GM12878 (cell line): ENCODE data around the gene BNIPL. TPM values are rescaled to one million over a fixed set of nuclear protein-coding genes. Genes with fewer than 3 reads are reported as not detected.
A peak's percentile ranks its signal among the peaks of the same experiment; 100 is the strongest.

ENCODE experiments used
- ATAC-seq: fragments of 200-7000 bp; cut with Tn5 transposase; 3 replicates; pipeline ENCODE4 v1.9.1; 2020; ENCODE audit warnings: mild to moderate bottlenecking, moderate library complexity
- BruUV-seq: library from RNA; stranded (reverse); fragments of 400-500 nt; replicated peaks from 2 replicates; lab custom pipeline; 2021; lab: Mats Ljungman, UMichigan
- CTCF ChIA-PET: fragments of 300-600 bp; sonication (Branson Sonifier 250); formaldehyde crosslinking; extraction: SDS; loops from one replicate; lab custom pipeline; 2021; ENCODE audit warnings: inconsistent platforms; lab: Yijun Ruan, JAX
- POLR2A ChIA-PET: fragments of 350-600 bp; formaldehyde crosslinking; extraction: SDS; loops from one replicate; lab custom pipeline; 2021; ENCODE audit warnings: inconsistent platforms; lab: Charles Lee
- RAD21 ChIA-PET: fragments of 300-600 bp; sonication (Branson Sonifier 250); formaldehyde crosslinking; loops from one replicate; lab custom pipeline; 2023; ENCODE audit warnings: antibody characterized with exemption; ENCODE audit not compliant: unreplicated experiment; lab: Charles Lee
- SMC1A ChIA-PET: fragments of 300-600 bp; sonication (Branson Sonifier 250); formaldehyde crosslinking; loops from one replicate; lab custom pipeline; 2023; ENCODE audit not compliant: unreplicated experiment, uncharacterized antibody; lab: Charles Lee
- DNase-seq: peaks from one replicate; pipeline ENCODE4 v3.0.0-alpha.2; 2011; ENCODE audit warnings: low read depth, low spot score
- FAIRE-seq: peaks from 3 replicates; lab custom pipeline; 2011; peaks lifted over from hg19 to GRCh38; lab: Jason Lieb, UNC
- H2AFZ ChIP-seq: 2 replicates; pipeline ENCODE4 v1.6.0; 2011; ENCODE audit warnings: low read depth, low read length, control low read depth; ENCODE audit not compliant: control insufficient read depth
- H3K27ac ChIP-seq: 2 replicates; pipeline ENCODE4 v1.5.1; 2011; ENCODE audit warnings: control low read depth; ENCODE audit not compliant: control insufficient read depth, insufficient read depth
- H3K27me3 ChIP-seq, 2 experiments: replicated peaks in 1 of 2; 2 replicates each; pipeline versions ENCODE4 v1.6.0 to v1.6.1; 2011; ENCODE audit warnings: low read length in 1 of 2; ENCODE audit not compliant: control insufficient read depth in 2 of 2, insufficient read depth in 2 of 2
- H3K36me3 ChIP-seq, 2 experiments: 2 replicates each; pipeline ENCODE4 v1.5.1; 2011; ENCODE audit warnings: low read length in 1 of 2; ENCODE audit not compliant: control insufficient read depth in 2 of 2, insufficient read depth in 2 of 2
- H3K4me1 ChIP-seq: 2 replicates; pipeline ENCODE4 v1.6.1; 2011; ENCODE audit warnings: mild to moderate bottlenecking, low read length, moderate library complexity, mixed read lengths; ENCODE audit not compliant: control insufficient read depth, insufficient read depth
- H3K4me2 ChIP-seq: 2 replicates; pipeline ENCODE4 v1.6.0; 2011; ENCODE audit warnings: control low read depth; ENCODE audit not compliant: control insufficient read depth, insufficient read depth
- H3K4me3 ChIP-seq: fragments of 200-600 bp; sonication (generic); 2 replicates; pipeline ENCODE4 v1.5.1; 2016
- H3K79me2 ChIP-seq: 2 replicates; pipeline ENCODE4 v1.6.0; 2011; ENCODE audit warnings: low read length; ENCODE audit not compliant: control insufficient read depth, insufficient read depth
- H3K9ac ChIP-seq: 2 replicates; pipeline ENCODE4 v1.8.0; 2011; ENCODE audit warnings: low read length, control low read depth, mixed read lengths; ENCODE audit not compliant: control insufficient read depth, insufficient read depth
- H3K9me3 ChIP-seq: replicated peaks from 3 replicates; pipeline ENCODE4 v1.5.1; 2011; ENCODE audit warnings: mild to moderate bottlenecking, low read length; ENCODE audit not compliant: control insufficient read depth, insufficient read depth
- H4K20me1 ChIP-seq: 2 replicates; pipeline ENCODE4 v1.6.0; 2011; ENCODE audit not compliant: control insufficient read depth, insufficient read depth
- CEBPB ChIP-seq, 2 experiments: fragments of 150-350 bp in 1 of 2; IDR thresholded peaks; 2 replicates each; pipeline ENCODE4 v1.6.1; 2012 to 2014; ENCODE audit warnings: low read depth in 2 of 2, low read length in 2 of 2, borderline replicate concordance in 1 of 2, inconsistent platforms in 1 of 2
- CREM ChIP-seq: IDR thresholded peaks from 2 replicates; pipeline ENCODE4 v1.6.1; 2014; ENCODE audit warnings: antibody characterized with exemption, low read depth
- POLR2A ChIP-seq: IDR thresholded peaks from 2 replicates; pipeline ENCODE4 v1.6.1; 2011; ENCODE audit warnings: low read depth, mild to moderate bottlenecking, low read length
- POLR2AphosphoS2 ChIP-seq: IDR thresholded peaks from 2 replicates; pipeline ENCODE4 v1.6.1; 2011; ENCODE audit warnings: low read depth, mild to moderate bottlenecking, low read length, improper control_type of control experiment, moderate library complexity
- POLR2AphosphoS5 ChIP-seq: IDR thresholded peaks from 2 replicates; pipeline ENCODE4 v1.6.1; 2011; ENCODE audit warnings: mild to moderate bottlenecking, low read length, inconsistent platforms
- SKIL ChIP-seq: fragments of 450-650 bp; IDR thresholded peaks from 2 replicates; pipeline ENCODE4 v1.6.1; 2017; ENCODE audit warnings: mild to moderate bottlenecking, low read depth, inconsistent platforms; ENCODE audit not compliant: poor library complexity, severe bottlenecking
- WGBS: methylation state at CpG from one replicate; pipeline ENCODE4 v1.1.6; 2016; ENCODE audit warnings: low lambda C conversion rate; ENCODE audit not compliant: insufficient replicate concordance, insufficient coverage; ENCODE audit errors: missing lambda C conversion rate; 5-methylcytosine and 5-hydroxymethylcytosine counted together
- in situ Hi-C: fragments of 300-500 bp; cut with MboI; formaldehyde crosslinking; loops from 9 replicates; pipeline ENCODE4 v1.14.3; 2018; ENCODE audit warnings: mixed read lengths
- intact Hi-C: fragments of 100-400 bp; cut with micrococcal nuclease; formaldehyde crosslinking; loops from one replicate; pipeline ENCODE4 v1.14.2; 2022; ENCODE audit not compliant: unreplicated experiment
- polyA plus RNA-seq, 11 experiments: library from polyadenylated mRNA; depleted of rRNA in 4 of 11; unstranded in 6 of 11; stranded (reverse) in 5 of 11; fragments of >200 nt; fragmentation: Nextera tagmentation in 4 of 11; fragmentation: Illumina TruSeq in 1 of 11; extraction: Ambion mirVana in 4 of 11; extraction: Trizol in 1 of 11; gene quantifications; 1 replicate in 1 of 11; 2 replicates in 10 of 11; pipeline versions ENCODE4 v1.2.1 to v1.2.3, GENCODE V29; 2011 to 2016; ENCODE audit warnings: inconsistent platforms in 2 of 11, missing spikeins in 2 of 11, low read depth in 1 of 11
- total RNA-seq, 4 experiments: library from RNA; depleted of rRNA in 3 of 4; stranded (reverse); fragments of >200 nt in 3 of 4; fragmentation: Illumina TruSeq in 1 of 4; extraction: Trizol in 1 of 4; gene quantifications; 2 replicates each; pipeline versions ENCODE4 v1.2.1 to v1.2.3, GENCODE V29; 2013 to 2021
- TF ChIP-seq, protein P1 (sequence below): IDR thresholded peaks from 2 replicates; pipeline ENCODE4 v1.6.1; 2012; ENCODE audit warnings: low read length, inconsistent platforms

BNIPL gene
- total and polyA plus RNA-seq, 10 of the 15 experiments (the other 5 are each of a cell fraction or from before 2014, with no cell fraction given): 0.05 to 1.1 (median 0.17) TPM

DNA sequence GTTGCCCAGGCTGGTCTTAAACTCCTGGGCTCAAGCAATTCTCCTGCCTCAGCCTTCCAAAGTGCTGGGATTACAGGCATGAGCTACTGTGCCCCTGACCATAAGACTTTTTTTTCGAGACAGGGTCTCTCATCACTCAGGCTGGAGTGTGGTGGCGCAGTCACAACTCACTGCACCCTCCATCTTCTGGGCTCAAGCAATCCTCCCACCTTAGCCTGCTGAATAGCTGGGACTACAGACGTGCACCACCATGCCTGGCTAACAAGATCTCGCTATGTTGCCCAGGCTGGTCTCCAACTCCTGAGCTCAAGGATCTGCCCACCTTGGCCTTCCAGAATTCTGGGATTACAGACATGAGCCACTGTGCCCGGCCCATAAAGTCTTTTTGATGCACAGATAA is 13.1 kb downstream of the BNIPL start:
- 94% methylated on average over 5 of the region's 5 CpGs for whole genome bisulfite sequencing
- Histone ChIP-seq H2AFZ (no peak overlapping the region), H3K79me2 (no peaks in the 10 kb centered on the region), H3K27me3 (no peaks in the 10 kb centered on the region), H3K4me1 (peaks cover 8% of the 10 kb centered on the region; the same call in 1 of the 2 replicates), H3K36me3 (peaks cover 6 to 25% of the 10 kb centered on the region in 2 experiments), H3K4me3 (no peak overlapping the region), H3K27ac (no peak overlapping the region), H3K4me2 (no peak overlapping the region), H3K9me3 (no peaks in the 10 kb centered on the region), H3K9ac (no peak overlapping the region), H4K20me1 (no peaks in the 10 kb centered on the region; the same call in 1 of the 2 replicates)
- intact Hi-C loops (no loop called here), in situ Hi-C loops (no loop called here)
- ChIA-PET CTCF (interaction anchor here (1.0 to 9.5 kb wide), 4 partner anchors 10 to 53 kb away, joined by 3 to 76 read pairs (median 4); partner anchors contain the start of genes CDC42SE1, MINDY1 and MLLT11), SMC1A (interaction anchor here (1.1 to 2.0 kb wide), 2 partner anchors 25 to 50 kb away, joined by 3 to 6 read pairs; no protein-coding TSS in a partner anchor), RAD21 (no interaction called here), POLR2A (interaction anchor here (0.7 to 5.6 kb wide), 3 partner anchors 9 to 16 kb away, joined by 3 to 65 read pairs (median 4); partner anchors contain the start of genes CDC42SE1 and MLLT11)
- ATAC-seq: no peak
- DNase-seq: no peak
- BruUV-seq: no TSS peak
- FAIRE-seq: no peak
- peak; percentile 67 for TF ChIP-seq POLR2A
- TF ChIP-seq CREM: no peak
- TF ChIP-seq POLR2AphosphoS2: 0 out of 2 replicates have a peak, but pooled peaks have one; percentile 26

DNA sequence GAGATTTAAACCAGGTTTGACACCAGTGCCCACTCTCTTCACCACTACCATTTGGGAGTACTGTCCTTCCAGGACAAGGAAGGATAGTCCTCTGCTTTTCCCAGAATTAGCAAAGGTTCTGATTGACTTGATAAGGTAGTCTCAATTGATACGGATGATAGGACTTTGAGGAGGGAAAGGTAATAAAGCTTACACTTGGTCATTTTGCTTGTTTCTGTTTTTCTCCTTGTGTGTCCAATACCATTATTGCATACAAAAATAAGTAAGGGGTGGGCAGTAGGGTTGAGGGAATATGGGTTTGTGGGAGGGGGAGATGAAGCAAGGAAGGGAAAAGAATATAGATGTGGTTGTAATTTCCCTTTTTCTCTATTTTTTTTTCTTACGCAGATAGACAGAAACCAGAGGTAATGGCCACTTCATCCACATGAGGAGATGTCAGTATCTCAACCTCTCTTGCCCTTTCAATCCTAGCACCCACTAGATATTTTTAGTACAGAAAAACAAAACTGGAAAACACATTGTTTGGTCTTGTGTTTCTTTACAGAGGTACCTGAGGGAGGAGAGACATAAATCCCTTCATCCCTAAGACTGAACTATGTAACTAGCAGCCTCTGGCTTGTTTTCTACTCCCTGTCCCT is 13.8 kb downstream of the BNIPL start:
- Histone ChIP-seq H4K20me1 (no peaks in the 10 kb centered on the region; the same call in 1 of the 2 replicates), H3K36me3 (peaks cover 12 to 31% of the 10 kb centered on the region in 2 experiments), H3K9me3 (no peaks in the 10 kb centered on the region), H3K4me3 (no peak overlapping the region), H3K27ac (no peak overlapping the region), H3K4me1 (peaks cover 9% of the 10 kb centered on the region; the same call in 1 of the 2 replicates), H3K4me2 (no peak overlapping the region), H3K9ac (no peak overlapping the region), H3K27me3 (no peaks in the 10 kb centered on the region), H2AFZ (no peak overlapping the region), H3K79me2 (peaks cover 3% of the 10 kb centered on the region)
- RAD21 ChIA-PET: no interaction called here
- CTCF ChIA-PET: interaction anchor here (1.0 to 9.5 kb wide), 5 partner anchors 9 to 55 kb away, joined by 3 to 76 read pairs (median 3); partner anchors contain the start of genes CDC42SE1 and MLLT11
- in situ Hi-C loops (no loop called here), intact Hi-C loops (no loop called here)
- no TSS peak for BruUV-seq
- ATAC-seq (no peak), FAIRE-seq (no peak), DNase-seq (no peak)
- POLR2A ChIA-PET: interaction anchor here (0.5 to 5.6 kb wide), 4 partner anchors 9 to 48 kb away, joined by 3 to 65 read pairs (median 4); partner anchors contain the start of genes CDC42SE1 and MLLT11
- TF ChIP-seq, protein P1, sequence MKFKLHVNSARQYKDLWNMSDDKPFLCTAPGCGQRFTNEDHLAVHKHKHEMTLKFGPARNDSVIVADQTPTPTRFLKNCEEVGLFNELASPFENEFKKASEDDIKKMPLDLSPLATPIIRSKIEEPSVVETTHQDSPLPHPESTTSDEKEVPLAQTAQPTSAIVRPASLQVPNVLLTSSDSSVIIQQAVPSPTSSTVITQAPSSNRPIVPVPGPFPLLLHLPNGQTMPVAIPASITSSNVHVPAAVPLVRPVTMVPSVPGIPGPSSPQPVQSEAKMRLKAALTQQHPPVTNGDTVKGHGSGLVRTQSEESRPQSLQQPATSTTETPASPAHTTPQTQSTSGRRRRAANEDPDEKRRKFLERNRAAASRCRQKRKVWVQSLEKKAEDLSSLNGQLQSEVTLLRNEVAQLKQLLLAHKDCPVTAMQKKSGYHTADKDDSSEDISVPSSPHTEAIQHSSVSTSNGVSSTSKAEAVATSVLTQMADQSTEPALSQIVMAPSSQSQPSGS: 0 out of 2 replicates have a peak, but pooled peaks have one; percentile 20
- TF ChIP-seq CEBPB (IDR thresholded peaks at IDR 0.05; ENCODE audit: borderline replicate concordance in 1 of 2, low read depth in 2 of 2, low read length in 2 of 2) (0 out of 4 replicates have a peak, but pooled peaks of 1 of the 2 experiments have one; percentile 26), POLR2AphosphoS5 (0 out of 2 replicates have a peak, but pooled peaks have one; percentile 22), POLR2A (peak; percentile 58), SKIL (no peak)
- SMC1A ChIA-PET: interaction anchor here (0.6 to 1.1 kb wide), 2 partner anchors 49 to 226 kb away, joined by 3 read pairs; no protein-coding TSS in a partner anchor
- 100% methylated on average over 1 of the region's 2 CpGs for WGBS
